NB4 (cell line): ENCODE data around the gene RBMS1.
A peak's percentile ranks its signal among the peaks of the same experiment; 100 is the strongest.

Source experiments
- DNase-seq: peaks from one replicate; pipeline ENCODE4 v3.0.0; 2010; ENCODE audit warnings: low read depth
- H3K4me3 ChIP-seq: one replicate; pipeline ENCODE4 v1.5.1; 2011; ENCODE audit warnings: mild to moderate bottlenecking, low read depth, low read length, moderate library complexity
- MYC ChIP-seq: IDR thresholded peaks from 2 replicates; pipeline ENCODE4 v1.6.1; 2011; ENCODE audit warnings: low read depth, low read length
- POLR2A ChIP-seq: IDR thresholded peaks from 2 replicates; pipeline ENCODE4 v1.6.1; 2011; ENCODE audit warnings: mild to moderate bottlenecking; ENCODE audit not compliant: insufficient read length; ENCODE audit errors: extremely low read depth
- TF ChIP-seq, protein P1 (sequence below): IDR thresholded peaks from one replicate; pipeline ENCODE4 v1.5.1; 2012; ENCODE audit warnings: low read depth, low read length
- TF ChIP-seq, protein P2 (sequence below): IDR thresholded peaks from 2 replicates; pipeline ENCODE4 v1.6.1; 2011; ENCODE audit warnings: low read depth, low read length

Gene RBMS1

DNA sequence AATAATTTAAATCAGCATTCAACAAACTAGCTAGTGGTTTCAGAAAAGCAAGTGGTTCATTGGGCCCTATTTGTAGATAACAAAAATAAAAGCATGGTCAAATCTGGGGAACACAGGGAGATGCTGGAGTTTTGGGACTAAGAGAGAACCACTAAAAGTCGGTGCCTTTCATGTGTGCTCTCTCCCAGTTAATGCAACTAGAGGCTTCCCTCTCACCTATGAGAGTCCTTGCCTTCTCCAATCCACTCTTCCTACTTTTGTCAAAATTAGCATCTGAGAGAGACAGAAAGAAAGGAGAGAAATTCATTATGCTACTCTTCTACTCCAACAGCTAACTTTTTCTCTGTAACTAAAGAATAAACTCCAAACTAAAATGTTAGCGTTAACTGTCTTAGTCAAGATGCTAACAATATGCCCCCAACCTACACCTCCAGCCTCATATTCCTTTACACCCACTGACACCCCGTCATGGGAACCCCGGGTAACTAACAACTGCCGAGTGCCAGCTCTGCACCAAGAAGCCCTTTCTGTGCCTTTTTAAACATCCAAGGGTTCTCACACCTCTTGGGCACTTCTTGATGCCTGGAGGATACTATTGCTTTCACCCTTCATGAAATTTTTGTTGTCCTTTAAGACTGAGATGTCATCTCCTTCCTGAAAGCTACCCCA, 133.4 kb downstream of the RBMS1 start:
- TF ChIP-seq, protein P1, sequence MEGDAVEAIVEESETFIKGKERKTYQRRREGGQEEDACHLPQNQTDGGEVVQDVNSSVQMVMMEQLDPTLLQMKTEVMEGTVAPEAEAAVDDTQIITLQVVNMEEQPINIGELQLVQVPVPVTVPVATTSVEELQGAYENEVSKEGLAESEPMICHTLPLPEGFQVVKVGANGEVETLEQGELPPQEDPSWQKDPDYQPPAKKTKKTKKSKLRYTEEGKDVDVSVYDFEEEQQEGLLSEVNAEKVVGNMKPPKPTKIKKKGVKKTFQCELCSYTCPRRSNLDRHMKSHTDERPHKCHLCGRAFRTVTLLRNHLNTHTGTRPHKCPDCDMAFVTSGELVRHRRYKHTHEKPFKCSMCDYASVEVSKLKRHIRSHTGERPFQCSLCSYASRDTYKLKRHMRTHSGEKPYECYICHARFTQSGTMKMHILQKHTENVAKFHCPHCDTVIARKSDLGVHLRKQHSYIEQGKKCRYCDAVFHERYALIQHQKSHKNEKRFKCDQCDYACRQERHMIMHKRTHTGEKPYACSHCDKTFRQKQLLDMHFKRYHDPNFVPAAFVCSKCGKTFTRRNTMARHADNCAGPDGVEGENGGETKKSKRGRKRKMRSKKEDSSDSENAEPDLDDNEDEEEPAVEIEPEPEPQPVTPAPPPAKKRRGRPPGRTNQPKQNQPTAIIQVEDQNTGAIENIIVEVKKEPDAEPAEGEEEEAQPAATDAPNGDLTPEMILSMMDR = no peak
- TF ChIP-seq MYC = no peak
- TF ChIP-seq, protein P2, sequence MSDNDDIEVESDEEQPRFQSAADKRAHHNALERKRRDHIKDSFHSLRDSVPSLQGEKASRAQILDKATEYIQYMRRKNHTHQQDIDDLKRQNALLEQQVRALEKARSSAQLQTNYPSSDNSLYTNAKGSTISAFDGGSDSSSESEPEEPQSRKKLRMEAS = no peak
- TF ChIP-seq POLR2A = no peak

DNA sequence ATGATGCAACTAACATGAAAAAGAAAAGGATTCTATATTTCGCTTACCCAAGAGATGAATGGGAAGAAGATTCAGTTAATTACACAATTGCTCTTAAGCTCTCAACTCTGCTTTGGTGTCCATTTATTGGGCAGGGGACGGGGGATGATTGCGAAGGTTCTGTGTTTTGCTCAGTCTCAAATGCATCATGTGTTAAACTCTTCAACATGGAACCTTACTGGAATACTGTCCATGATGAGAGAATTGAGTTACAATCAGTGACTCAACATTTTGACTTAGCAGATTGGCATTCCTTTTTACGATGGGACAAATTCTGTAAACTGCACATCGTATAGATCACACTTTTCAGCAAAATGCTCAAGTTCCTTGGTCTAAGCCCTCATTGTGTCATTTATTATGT, 135.6 kb downstream of the RBMS1 start:
- DNase-seq = peak; percentile 55
- no peak overlapping the region for H3K4me3 ChIP-seq
- TF ChIP-seq POLR2A (no peak), MYC (no peak)
- TF ChIP-seq, protein P1 = no peak
- TF ChIP-seq, protein P2 = no peak

More for the DNA sequence above, 133.4 kb downstream of the RBMS1 start:
- no peak overlapping the region for H3K4me3 ChIP-seq
- DNase-seq = no peak

DNA sequence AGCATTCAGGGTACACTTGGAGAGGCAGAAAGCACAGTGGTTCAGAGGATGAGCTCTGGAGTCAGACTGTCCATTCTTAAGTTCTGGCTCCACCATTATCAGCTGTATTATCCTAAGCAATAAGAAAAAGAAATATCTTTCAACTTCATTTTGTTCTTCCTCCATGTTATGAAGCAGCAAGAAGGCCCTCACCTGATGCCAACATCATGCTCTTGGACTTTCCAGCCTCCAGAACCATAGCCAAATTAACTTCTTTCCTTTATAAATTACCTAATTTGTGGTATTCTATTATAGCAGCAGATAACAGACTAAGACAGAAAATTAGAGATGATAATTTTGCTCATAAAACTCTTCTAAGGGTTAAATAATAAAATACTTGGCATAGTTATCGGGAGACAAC, 137.1 kb downstream of the RBMS1 start:
- no peak overlapping the region for H3K4me3 ChIP-seq
- TF ChIP-seq, protein P2 = no peak
- TF ChIP-seq MYC = no peak
- no peak for TF ChIP-seq POLR2A
- TF ChIP-seq, protein P1 = no peak

DNA sequence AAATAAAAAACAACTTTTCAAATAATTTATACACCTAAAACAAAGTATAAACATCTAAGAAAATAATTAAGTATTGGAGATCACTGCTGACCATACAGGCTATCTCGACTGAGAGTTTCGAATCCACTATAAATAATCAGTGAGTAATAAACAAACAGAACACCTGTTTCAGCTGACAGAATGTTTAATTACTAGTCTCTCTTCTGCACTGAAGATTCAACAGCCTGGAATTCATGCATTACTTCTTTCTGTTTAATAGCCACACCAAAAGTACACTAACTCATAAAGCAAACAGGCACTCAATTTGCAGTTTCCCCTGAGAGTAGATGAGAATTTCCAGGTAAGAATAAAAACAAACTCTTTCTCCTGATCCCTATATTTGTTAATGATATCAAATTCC, 138.5 kb downstream of the RBMS1 start:
- TF ChIP-seq MYC = no peak
- no peak overlapping the region for H3K4me3 ChIP-seq
- no peak for DNase-seq

More for the DNA sequence above, 137.1 kb downstream of the RBMS1 start:
- peak; percentile 34 for DNase-seq

DNA sequence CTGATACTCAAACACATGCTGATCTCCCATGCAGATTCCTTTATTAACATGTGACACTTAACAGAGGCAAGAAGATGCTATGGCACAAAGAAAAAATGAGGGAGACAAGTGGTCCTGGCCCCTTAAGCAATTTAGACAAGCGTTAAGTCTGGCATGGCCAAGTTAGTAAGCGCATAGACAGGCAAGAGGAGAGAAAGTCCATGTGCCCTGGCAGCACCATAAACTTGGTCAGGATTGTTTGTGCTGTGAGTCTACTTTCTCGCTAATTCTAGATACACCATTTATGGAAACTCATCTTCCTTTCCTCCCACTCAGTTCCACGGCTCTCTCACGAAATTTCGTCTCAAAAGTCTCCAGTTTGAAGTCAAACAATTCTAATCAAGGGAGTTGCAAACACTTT, 138.9 kb downstream of the RBMS1 start:
- H3K4me3 ChIP-seq = no peak overlapping the region
- TF ChIP-seq POLR2A = no peak
- TF ChIP-seq, protein P2 = no peak
- no peak for DNase-seq

DNA sequence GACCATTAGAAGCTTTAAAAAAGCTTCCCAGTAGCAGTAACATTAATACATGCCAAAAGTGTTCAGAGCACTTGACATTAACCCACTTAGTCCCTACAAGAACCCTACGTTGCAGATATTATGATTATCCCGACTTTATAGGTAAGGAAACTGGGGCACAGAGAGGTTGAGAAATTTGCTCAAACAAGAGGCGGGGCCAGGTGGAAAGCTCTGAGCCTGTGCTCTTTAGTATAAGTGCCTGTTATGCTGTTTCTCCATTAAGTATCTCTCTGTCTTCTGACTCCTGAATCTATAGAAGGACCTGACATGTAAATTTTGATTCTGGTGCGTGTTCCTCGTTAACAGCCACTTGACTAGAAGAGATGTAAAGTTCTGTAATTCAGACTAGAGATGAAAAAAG, 139.8 kb downstream of the RBMS1 start:
- no peak overlapping the region for H3K4me3 ChIP-seq
- TF ChIP-seq POLR2A (no peak), MYC (no peak)
- TF ChIP-seq, protein P2 = no peak
- TF ChIP-seq, protein P1 = no peak
- DNase-seq = no peak

DNA sequence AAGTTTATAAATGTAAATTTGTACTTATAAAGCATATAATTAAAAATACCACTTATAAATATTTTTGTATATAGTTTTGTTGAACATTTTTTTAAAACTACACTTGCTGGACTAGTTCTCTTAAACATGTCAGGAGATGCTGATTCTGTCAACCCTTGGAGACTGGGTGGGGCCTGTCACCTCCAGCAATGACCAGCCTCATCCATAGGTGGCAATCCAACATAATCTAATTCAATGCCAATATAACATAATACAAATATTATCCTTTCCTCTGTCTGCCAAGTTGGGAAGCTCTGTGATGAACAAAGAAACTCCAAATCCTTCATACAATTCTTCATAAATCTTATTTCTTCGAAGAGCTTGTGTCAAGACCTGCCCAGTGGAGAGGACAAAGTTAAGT, 140.4 kb downstream of the RBMS1 start:
- DNase-seq = peak; percentile 56
- TF ChIP-seq, protein P2 = no peak
- TF ChIP-seq POLR2A (no peak), MYC (no peak)
- TF ChIP-seq, protein P1 = peak; percentile 39
- no peak overlapping the region for H3K4me3 ChIP-seq
